ENCODE data around the gene SELENOS. TPM values are rescaled to one million over a fixed set of nuclear protein-coding genes. Genes with fewer than 3 reads are reported as not detected.

The SELENOS gene
- total RNA-seq, 1 donor from 2014 or later: 78.5 TPM

DNA sequence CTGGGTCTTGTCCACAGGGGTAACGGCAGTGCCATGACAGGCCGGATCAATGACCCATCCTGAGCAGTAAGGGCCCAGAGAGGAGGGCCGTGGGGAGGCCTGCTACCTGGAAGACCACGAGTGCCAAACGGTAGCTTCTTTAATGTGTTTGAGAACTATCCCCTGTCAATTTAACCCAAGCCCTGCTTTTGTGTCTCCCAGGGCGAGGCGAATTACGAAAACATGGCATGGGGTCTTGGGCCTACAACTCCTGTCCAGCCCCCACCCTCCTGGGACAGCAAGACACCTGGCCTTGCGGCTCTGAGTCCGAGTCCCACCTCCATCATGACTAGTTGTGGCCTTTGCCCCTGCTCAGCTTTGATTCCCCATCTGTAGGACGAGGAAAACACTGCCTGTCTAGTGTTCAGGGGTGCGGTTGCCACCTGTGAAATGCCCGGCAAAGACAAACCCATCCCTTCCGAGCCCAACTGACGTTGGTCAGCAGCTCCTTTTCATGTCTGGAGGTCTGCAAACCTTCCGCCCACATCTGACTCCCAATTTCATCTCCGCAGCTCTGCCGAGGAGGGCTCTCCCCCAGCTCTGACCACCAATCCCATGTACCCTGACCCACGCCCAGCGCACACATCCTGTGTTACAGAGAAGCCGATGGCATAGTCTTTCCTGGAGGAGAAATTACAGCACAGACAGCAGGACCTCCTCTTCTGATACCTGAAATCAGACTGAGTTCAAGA lies 46.7 kb upstream of the SELENOS start:
- H3K9me3 ChIP-seq: no peaks in the 10 kb centered on the region
- DNase-seq (peak; percentile 33), ATAC-seq (no peak)
- H3K4me3 ChIP-seq: no peak overlapping the region
- intact Hi-C loops (cut with DNase I): no loop called here
- no peaks in the 10 kb centered on the region for H3K27me3 ChIP-seq
- no peak overlapping the region for H3K27ac ChIP-seq
- no peaks in the 10 kb centered on the region for H3K4me1 ChIP-seq
- no peak for TF ChIP-seq CTCF (IDR thresholded peaks at IDR 0.05)
- H3K36me3 ChIP-seq: no peaks in the 10 kb centered on the region

DNA sequence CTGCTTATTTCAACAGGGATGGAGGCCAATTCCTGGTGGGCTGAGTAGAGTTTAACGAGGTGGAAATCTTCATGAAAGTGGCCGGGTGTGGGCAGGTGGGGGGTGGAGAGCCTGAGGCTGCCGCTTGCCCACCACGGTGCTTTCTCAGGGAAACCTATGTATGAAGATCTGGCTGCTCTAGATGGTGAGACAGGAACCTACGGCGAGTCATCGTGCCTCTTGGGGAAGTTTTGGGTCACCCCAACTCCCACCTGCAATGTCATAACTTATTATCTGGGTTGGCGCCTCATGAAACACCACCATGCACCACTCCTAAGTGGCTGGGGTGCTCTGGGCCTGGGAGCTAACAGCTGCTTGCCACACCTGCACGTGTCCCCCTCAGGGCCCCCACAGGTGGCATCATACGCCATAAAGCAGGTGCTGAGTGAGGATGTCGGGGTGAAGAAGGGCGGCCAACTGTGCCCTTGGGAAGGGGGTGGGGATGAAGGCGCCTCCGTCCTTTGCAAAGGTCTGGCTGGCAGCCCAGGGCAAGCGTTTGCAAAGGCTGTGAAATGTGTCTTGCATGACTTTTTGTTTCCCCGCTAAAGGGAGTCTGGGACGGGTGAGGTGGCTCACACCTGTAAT lies 45.7 kb upstream of the SELENOS start:
- Histone ChIP-seq H3K4me3 (no peak overlapping the region), H3K9me3 (no peaks in the 10 kb centered on the region), H3K36me3 (no peaks in the 10 kb centered on the region), H3K27me3 (no peaks in the 10 kb centered on the region), H3K4me1 (no peaks in the 10 kb centered on the region), H3K27ac (no peak overlapping the region)
- intact Hi-C loops (cut with DNase I): no loop called here
- DNase-seq (no peak), ATAC-seq (no peak)
- TF ChIP-seq CTCF (IDR thresholded peaks at IDR 0.05): no peak

DNA sequence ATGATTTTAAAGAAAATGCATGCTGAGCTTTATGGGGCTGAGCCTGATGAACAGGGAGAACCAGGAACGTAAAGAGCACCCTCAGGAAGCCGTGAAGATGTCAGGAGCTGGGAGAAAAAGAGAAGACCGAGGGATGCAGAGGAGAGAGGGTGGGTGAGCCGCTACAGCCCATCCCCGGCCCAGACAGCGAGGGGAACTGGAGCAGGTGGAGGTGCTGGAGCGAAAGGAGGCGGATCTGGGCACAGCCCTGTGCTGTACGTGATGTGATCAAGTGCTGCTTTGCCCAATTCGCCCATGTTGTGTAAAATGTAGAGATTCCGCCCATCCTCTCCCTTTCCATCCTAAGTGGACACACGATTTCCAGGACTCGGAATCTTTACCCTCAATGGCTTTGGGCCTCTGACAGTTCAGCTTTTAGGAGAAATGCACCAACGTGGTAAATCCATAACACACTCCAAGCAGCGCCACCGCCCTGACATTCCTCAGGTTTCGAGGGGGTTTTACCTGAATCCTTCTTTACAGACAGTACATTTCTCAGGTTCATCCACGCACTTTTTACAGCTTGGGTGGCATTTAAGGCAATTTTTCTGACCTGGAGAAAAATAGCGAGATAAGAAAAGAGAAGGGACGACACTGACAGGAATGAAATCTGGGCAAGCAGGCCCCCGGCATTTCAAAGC lies 44.9 kb upstream of the SELENOS start:
- Histone ChIP-seq H3K27me3 (no peaks in the 10 kb centered on the region), H3K4me1 (no peaks in the 10 kb centered on the region), H3K27ac (no peak overlapping the region), H3K36me3 (no peaks in the 10 kb centered on the region), H3K4me3 (no peak overlapping the region), H3K9me3 (no peaks in the 10 kb centered on the region)
- no peak for TF ChIP-seq CTCF (IDR thresholded peaks at IDR 0.05)
- ATAC-seq (no peak), DNase-seq (peak; percentile 39)
- intact Hi-C loops (cut with DNase I): no loop called here

DNA sequence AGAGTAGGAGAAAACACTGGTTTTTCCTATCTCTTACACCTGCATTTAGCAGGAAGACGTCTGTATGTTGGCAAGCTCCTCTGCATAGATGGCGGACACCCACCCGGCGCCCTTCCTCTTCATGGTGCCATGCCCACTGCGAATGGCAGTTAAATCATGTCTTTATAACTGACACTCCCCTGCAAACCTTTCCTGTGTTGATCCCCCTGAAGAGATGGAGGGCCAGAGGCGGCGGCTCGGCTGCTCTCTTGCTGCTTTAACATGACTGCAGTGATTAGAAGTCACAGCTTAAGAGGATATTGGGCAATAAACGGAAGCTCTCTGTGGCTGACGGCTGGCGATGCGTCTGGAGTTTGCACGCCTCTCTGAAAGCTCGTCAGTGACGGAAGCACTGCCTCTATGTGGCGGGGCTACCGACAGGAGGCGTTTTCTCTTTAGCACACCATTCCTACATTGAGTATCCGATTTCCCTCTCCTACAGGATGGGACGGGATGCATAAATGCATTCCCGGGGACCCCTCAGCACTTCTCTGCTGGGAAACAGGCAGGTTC lies 43.3 kb upstream of the SELENOS start:
- peak; percentile 91 for ATAC-seq
- Histone ChIP-seq H3K4me3 (peak overlapping the region; percentile 38), H3K27me3 (no peaks in the 10 kb centered on the region), H3K27ac (peak overlapping the region; percentile 47), H3K9me3 (no peaks in the 10 kb centered on the region), H3K36me3 (no peaks in the 10 kb centered on the region), H3K4me1 (no peaks in the 10 kb centered on the region)
- peak; percentile 54 for TF ChIP-seq CTCF (IDR thresholded peaks at IDR 0.05)
- peak; percentile 86 for DNase-seq
- intact Hi-C loops (cut with DNase I): no loop called here

DNA sequence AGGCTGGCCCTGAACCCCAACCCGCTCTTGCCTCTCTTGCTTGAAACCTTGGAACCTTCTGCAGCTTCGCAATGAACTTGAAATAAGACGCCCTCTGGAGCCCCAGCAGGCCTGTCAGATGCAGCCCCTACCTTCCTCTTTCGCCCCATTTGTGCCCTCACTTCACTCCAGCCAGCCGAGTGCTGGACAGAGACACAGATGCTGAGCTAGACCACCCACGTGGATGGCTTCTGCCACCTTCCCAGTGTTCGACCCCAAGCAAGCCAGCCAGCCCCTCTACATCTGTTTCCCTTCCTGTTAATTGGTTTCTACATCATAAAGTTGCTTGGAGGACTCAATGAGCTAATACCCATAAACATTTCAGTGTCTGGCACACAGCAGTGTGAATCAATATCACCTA lies 41.6 kb upstream of the SELENOS start:
- TF ChIP-seq CTCF (IDR thresholded peaks at IDR 0.05): no peak
- Histone ChIP-seq H3K4me3 (no peak overlapping the region), H3K36me3 (no peaks in the 10 kb centered on the region), H3K9me3 (no peaks in the 10 kb centered on the region), H3K4me1 (no peaks in the 10 kb centered on the region), H3K27ac (no peak overlapping the region), H3K27me3 (no peaks in the 10 kb centered on the region)
- no peak for ATAC-seq
- intact Hi-C loops (cut with DNase I): no loop called here
- peak; percentile 32 for DNase-seq

All from upper lobe of right lung (tissue), 1 donor.